DOHH2 (cell line): ENCODE results near the gene FADD.

ENCODE experiments used
- H3F3A ChIP-seq: fragments of 200-600 bp; sonication (generic), shearing (Covaris generic); 2 replicates; pipeline ENCODE4 v1.6.0; 2016; ENCODE audit warnings: antibody characterized with exemption, mild to moderate bottlenecking; ENCODE audit not compliant: control insufficient read depth, insufficient read depth
- H3K27ac ChIP-seq: fragments of 200-600 bp; sonication (generic); 2 replicates; pipeline ENCODE4 v1.5.1; 2014; ENCODE audit warnings: low read depth, mild to moderate bottlenecking, low read length, moderate library complexity
- H3K27me3 ChIP-seq: fragments of 200-600 bp; sonication (generic); 2 replicates; pipeline ENCODE4 v1.6.1; 2014; ENCODE audit warnings: mild to moderate bottlenecking, low read length, mixed read lengths; ENCODE audit not compliant: control insufficient read depth
- H3K36me3 ChIP-seq: fragments of 200-600 bp; sonication (generic); 2 replicates; pipeline ENCODE4 v1.6.1; 2014; ENCODE audit warnings: mild to moderate bottlenecking, low read length, moderate library complexity, mixed read lengths; ENCODE audit not compliant: control insufficient read depth
- H3K4me1 ChIP-seq: fragments of 200-600 bp; sonication (generic); 2 replicates; pipeline ENCODE4 v1.6.1; 2014; ENCODE audit warnings: mild to moderate bottlenecking, low read length, mixed read lengths; ENCODE audit not compliant: control insufficient read depth
- H3K4me2 ChIP-seq: fragments of 200-600 bp; sonication (generic); 2 replicates; pipeline ENCODE4 v1.6.0; 2014; ENCODE audit warnings: mild to moderate bottlenecking, low read length, moderate library complexity
- H3K4me3 ChIP-seq: fragments of 200-600 bp; sonication (generic); 2 replicates; pipeline ENCODE4 v1.5.1; 2014; ENCODE audit warnings: mild to moderate bottlenecking, low read length, mixed read lengths
- H3K79me2 ChIP-seq: fragments of 200-600 bp; sonication (generic); 2 replicates; pipeline ENCODE4 v1.6.1; 2014; ENCODE audit warnings: mild to moderate bottlenecking, low read length, mixed read lengths; ENCODE audit not compliant: control insufficient read depth
- H3K9me2 ChIP-seq: fragments of 200-600 bp; sonication (generic); replicated peaks from 2 replicates; pipeline ENCODE4 v1.6.1; 2014; ENCODE audit warnings: mild to moderate bottlenecking, low read length, mixed read lengths; ENCODE audit not compliant: control insufficient read depth
- H3K9me3 ChIP-seq: fragments of 200-600 bp; sonication (generic); 2 replicates; pipeline ENCODE4 v1.6.1; 2014; ENCODE audit warnings: antibody characterized with exemption, low read length, mixed read lengths; ENCODE audit not compliant: control insufficient read depth, insufficient read depth
- H4K20me1 ChIP-seq: fragments of 200-600 bp; sonication (generic); 2 replicates; pipeline ENCODE4 v1.6.0; 2014; ENCODE audit warnings: low read depth, mild to moderate bottlenecking, antibody characterized with exemption, low read length, moderate library complexity; ENCODE audit not compliant: control insufficient read depth, insufficient read depth
- EZH2phosphoT487 ChIP-seq: fragments of 200-600 bp; sonication (generic); IDR thresholded peaks from 2 replicates; pipeline ENCODE4 v1.6.1; 2017; ENCODE audit warnings: borderline replicate concordance, mild to moderate bottlenecking, antibody characterized with exemption, low read length, moderate library complexity, mixed read lengths
- TF ChIP-seq, protein P1 (sequence below): fragments of 200-600 bp; sonication (generic); IDR thresholded peaks from one replicate; pipeline ENCODE4 v1.5.1; 2014; ENCODE audit warnings: antibody characterized with exemption, mild to moderate bottlenecking, low read depth, low read length; ENCODE audit not compliant: poor library complexity, severe bottlenecking

Gene FADD

DNA sequence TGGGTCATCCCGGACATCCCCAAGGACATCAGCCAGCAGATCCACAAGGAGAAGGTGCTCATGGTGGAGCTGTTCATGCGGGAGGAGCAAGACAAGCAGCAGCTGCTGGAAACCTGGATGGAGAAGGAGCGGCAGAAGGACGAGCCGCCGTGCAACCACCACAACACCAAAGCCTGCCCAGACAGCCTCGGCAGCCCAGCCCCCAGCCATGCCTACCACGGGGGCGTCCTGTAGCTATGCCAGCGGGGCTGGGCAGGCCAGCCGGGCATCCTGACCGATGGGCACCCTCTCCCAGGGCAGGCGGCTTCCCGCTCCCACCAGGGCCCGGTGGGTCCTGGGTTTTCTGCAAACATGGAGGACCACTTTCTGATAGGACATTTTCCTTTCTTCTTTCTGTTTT lies 15.3 kb upstream of the FADD start:
- Histone ChIP-seq H3K27me3 (no peaks in the 10 kb centered on the region), H3K9me2 (no peaks in the 10 kb centered on the region), H3K27ac (no peak overlapping the region), H4K20me1 (no peaks in the 10 kb centered on the region), H3K36me3 (no peaks in the 10 kb centered on the region), H3K79me2 (no peaks in the 10 kb centered on the region), H3K4me1 (no peaks in the 10 kb centered on the region), H3K4me3 (no peak overlapping the region), H3F3A (no peaks in the 10 kb centered on the region), H3K9me3 (no peaks in the 10 kb centered on the region), H3K4me2 (no peak overlapping the region)
- TF ChIP-seq, protein P1, sequence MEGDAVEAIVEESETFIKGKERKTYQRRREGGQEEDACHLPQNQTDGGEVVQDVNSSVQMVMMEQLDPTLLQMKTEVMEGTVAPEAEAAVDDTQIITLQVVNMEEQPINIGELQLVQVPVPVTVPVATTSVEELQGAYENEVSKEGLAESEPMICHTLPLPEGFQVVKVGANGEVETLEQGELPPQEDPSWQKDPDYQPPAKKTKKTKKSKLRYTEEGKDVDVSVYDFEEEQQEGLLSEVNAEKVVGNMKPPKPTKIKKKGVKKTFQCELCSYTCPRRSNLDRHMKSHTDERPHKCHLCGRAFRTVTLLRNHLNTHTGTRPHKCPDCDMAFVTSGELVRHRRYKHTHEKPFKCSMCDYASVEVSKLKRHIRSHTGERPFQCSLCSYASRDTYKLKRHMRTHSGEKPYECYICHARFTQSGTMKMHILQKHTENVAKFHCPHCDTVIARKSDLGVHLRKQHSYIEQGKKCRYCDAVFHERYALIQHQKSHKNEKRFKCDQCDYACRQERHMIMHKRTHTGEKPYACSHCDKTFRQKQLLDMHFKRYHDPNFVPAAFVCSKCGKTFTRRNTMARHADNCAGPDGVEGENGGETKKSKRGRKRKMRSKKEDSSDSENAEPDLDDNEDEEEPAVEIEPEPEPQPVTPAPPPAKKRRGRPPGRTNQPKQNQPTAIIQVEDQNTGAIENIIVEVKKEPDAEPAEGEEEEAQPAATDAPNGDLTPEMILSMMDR = no peak
- TF ChIP-seq EZH2phosphoT487 = no peak

DNA sequence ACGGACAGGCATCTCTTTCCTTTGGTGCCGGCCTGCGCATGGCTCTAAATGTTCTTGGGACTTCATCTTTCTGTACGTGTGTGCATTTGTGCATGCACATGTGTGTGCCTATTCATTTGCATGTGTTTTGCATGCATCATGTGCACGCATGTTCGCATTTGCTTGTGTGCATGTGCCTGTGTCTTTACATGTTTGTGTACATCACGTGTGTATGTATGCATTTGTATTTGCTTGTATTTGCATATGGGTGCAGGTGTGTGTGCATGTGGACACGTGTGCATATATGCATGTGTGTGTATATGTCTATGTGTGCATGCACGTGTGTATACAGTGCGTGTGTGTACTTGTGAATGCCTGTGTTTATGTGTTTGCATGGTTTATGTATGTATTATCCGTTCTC lies 13.5 kb upstream of the FADD start:
- no peaks in the 10 kb centered on the region for H3K9me3 ChIP-seq
- no peaks in the 10 kb centered on the region for H3K27me3 ChIP-seq
- H3K79me2 ChIP-seq = no peaks in the 10 kb centered on the region
- H3F3A ChIP-seq = no peaks in the 10 kb centered on the region
- H3K27ac ChIP-seq = no peak overlapping the region
- TF ChIP-seq EZH2phosphoT487 = no peak
- TF ChIP-seq, protein P1 = no peak
- H3K4me2 ChIP-seq = no peak overlapping the region
- H4K20me1 ChIP-seq = no peaks in the 10 kb centered on the region
- H3K36me3 ChIP-seq = no peaks in the 10 kb centered on the region
- no peaks in the 10 kb centered on the region for H3K4me1 ChIP-seq
- H3K4me3 ChIP-seq = no peak overlapping the region
- H3K9me2 ChIP-seq = no peaks in the 10 kb centered on the region; the same call in 1 of the 2 replicates

DNA sequence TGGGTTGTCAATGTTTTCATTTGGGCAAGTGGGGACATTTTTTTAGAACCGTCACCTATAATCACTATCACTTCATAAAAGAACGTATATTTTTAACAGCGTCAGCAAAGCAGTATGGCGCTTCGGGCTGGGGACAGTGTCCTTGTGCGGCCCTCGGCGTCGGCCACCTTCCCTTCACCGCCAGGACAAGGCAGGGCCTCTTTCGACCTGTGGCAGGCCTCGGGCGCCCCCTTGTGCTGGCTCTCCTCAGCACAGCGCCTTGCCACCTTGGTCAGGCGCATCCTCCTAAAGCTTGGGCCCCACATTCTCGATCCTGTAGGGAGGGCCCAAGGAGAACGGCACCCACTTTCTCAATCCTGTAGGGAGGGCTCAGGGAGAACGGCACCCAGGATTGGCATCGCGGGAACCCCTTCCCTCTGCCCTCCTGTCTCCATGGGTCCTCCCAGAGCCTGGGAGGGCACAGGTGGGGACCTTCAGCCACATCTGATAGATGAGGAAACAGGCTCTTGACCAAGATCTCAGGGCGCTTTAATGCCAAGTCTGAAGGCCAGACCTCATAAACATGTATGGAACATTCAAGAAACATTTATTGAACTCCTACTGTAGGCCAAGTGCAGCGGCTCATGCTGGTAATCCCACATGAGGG lies 11.5 kb upstream of the FADD start:
- Histone ChIP-seq H3K9me2 (no peaks in the 10 kb centered on the region; the same call in 1 of the 2 replicates), H3K4me1 (no peaks in the 10 kb centered on the region), H3K79me2 (no peaks in the 10 kb centered on the region), H3F3A (no peaks in the 10 kb centered on the region), H3K27me3 (no peaks in the 10 kb centered on the region), H3K9me3 (no peaks in the 10 kb centered on the region), H3K4me3 (no peak overlapping the region), H3K27ac (no peak overlapping the region), H3K4me2 (no peak overlapping the region), H3K36me3 (no peaks in the 10 kb centered on the region), H4K20me1 (no peaks in the 10 kb centered on the region)
- TF ChIP-seq, protein P1 = peak; percentile 59
- no peak for TF ChIP-seq EZH2phosphoT487
